Spleen (tissue), 11 donors: ENCODE data around the gene RAP2A. TPM values are rescaled to one million over a fixed set of nuclear protein-coding genes. Genes with fewer than 3 reads are reported as not detected.

Experiments used
- DNase-seq: peaks from one replicate; pipeline ENCODE4 v3.0.0-alpha.2; 2020
- H3K27ac ChIP-seq, 8 donors: fragments of 200-600 bp; sonication (generic) in 7 of 8; 1 replicate in 4 of 8; 2 replicates in 4 of 8; pipeline versions ENCODE4 v1.5.0 to v1.8.0; 2016 to 2021; ENCODE audit warnings: inconsistent platforms in 4 of 8, mild to moderate bottlenecking in 4 of 8, moderate library complexity in 1 of 8
- H3K27me3 ChIP-seq, 7 donors: fragments of 200-600 bp; sonication (generic) in 6 of 7; replicated peaks in 1 of 7; 1 replicate in 4 of 7; 2 replicates in 3 of 7; pipeline versions ENCODE4 v1.5.0 to v1.8.0; 2016 to 2021; ENCODE audit warnings: inconsistent platforms in 3 of 7, mild to moderate bottlenecking in 1 of 7
- H3K36me3 ChIP-seq, 6 donors: fragments of 200-600 bp; sonication (generic) in 5 of 6; 1 replicate in 4 of 6; 2 replicates in 2 of 6; pipeline versions ENCODE4 v1.5.0 to v1.8.0; 2016 to 2021; ENCODE audit warnings: inconsistent platforms in 2 of 6
- H3K4me1 ChIP-seq, 6 donors: fragments of 200-600 bp; sonication (generic) in 5 of 6; 1 replicate in 3 of 6; 2 replicates in 3 of 6; pipeline versions ENCODE4 v1.5.0 to v1.8.0; 2016 to 2021; ENCODE audit warnings: inconsistent platforms in 3 of 6
- H3K4me3 ChIP-seq, 8 donors: fragments of 200-600 bp; sonication (generic) in 7 of 8; 1 replicate in 4 of 8; 2 replicates in 4 of 8; pipeline versions ENCODE4 v1.5.0 to v1.8.0; 2016 to 2021; ENCODE audit warnings: inconsistent platforms in 4 of 8, mild to moderate bottlenecking in 4 of 8, moderate library complexity in 2 of 8
- H3K9me3 ChIP-seq, 8 donors: fragments of 200-600 bp; sonication (generic) in 7 of 8; 1 replicate in 4 of 8; 2 replicates in 4 of 8; pipeline versions ENCODE4 v1.5.0 to v1.8.0; 2016 to 2021; ENCODE audit warnings: inconsistent platforms in 4 of 8
- POLR2A ChIP-seq, 3 donors: fragments of 450-650 bp; IDR thresholded peaks; one replicate each; pipeline ENCODE4 v1.5.1; 2017; ENCODE audit warnings: antibody characterized with exemption in 3 of 3, mild to moderate bottlenecking in 1 of 3
- POLR2AphosphoS5 ChIP-seq, 3 donors: sonication (generic); formaldehyde crosslinking; IDR thresholded peaks; one replicate each; pipeline ENCODE4 v1.5.1; 2017; ENCODE audit warnings: antibody characterized with exemption in 3 of 3
- WGBS, 5 donors: extraction: QIAGEN DNeasy Blood & Tissue Kit in 3 of 5; methylation state at CpG; one replicate each; pipeline versions ENCODE4 v1.1.5 to v1.1.7; 2013 to 2018; 5-methylcytosine and 5-hydroxymethylcytosine counted together
- intact Hi-C: fragments of 100-400 bp; cut with DNase I; formaldehyde crosslinking; loops from one replicate; pipeline ENCODE4 v1.15.0; 2023; ENCODE audit warnings: low total_unique reads
- polyA plus RNA-seq, 3 donors: library from polyadenylated mRNA; stranded (reverse); fragments of 200-250 nt; gene quantifications; one replicate each; pipeline ENCODE4 v1.2.1, GENCODE V29; 2013
- total RNA-seq, 7 donors: library from RNA; depleted of rRNA in 3 of 7; stranded (reverse); fragments of >200 nt in 3 of 7; fragmentation: NEBNext Ultra II Directional in 4 of 7; extraction: Animal tissue kit (Norgen Biotek cat#: 25700) in 4 of 7; gene quantifications; one replicate each; pipeline versions ENCODE4 v1.1.0 to v1.2.1, GENCODE V29; 2016 to 2021
- TF ChIP-seq, protein P1 (sequence below), 11 experiments: fragments of 200-600 bp in 7 of 11; fragments of 450-650 bp in 4 of 11; sonication (generic) in 4 of 11; IDR thresholded peaks in 8 of 11; conservative IDR thresholded peaks in 3 of 11; 1 replicate in 7 of 11; 2 replicates in 4 of 11; pipeline versions ENCODE4 v1.4.0 to v1.8.0; 2016 to 2021; ENCODE audit warnings: antibody characterized with exemption in 11 of 11, inconsistent platforms in 4 of 11, mild to moderate bottlenecking in 1 of 11
- donor health status: healthy with polysubstance abuse.
- donor health status: DM: no; HTN: no; CAD: no; lungs with moderate emphysema.
- donor health status: DM: no; HTN: no; CAD: no.
- donor health status: Bipolar disorder and iron deficiency.
- donor health status: healthy.
- donor health status: DM: no; HTN: no; CAD: no.
- donor health status: DM: yes; HTN: yes; CAD: no.

The RAP2A gene
- total and polyA plus RNA-seq, 10 donors: 5.2 to 39.0 (median 29.8) TPM

DNA sequence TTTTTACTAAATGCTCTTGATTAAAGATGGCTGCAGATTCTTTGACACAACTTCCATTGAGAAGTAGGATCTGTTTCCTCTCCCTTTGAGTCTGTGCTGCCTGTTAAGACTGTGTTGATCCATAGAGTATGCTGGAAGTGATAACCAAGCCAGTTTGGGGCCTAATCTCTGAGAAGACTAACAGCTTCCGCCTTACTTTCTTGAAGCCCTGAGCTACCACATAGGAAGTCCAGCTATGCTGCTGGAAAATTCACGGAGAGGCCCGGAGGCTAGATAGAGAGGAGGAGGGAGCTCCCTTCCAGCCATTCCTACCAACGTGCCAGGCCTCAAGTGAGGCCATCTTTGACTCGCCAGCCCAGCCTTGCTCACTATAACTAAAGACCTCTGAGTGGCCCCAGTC lies 12.5 kb downstream of the RAP2A start:
- intact Hi-C loops: no loop called here

DNA sequence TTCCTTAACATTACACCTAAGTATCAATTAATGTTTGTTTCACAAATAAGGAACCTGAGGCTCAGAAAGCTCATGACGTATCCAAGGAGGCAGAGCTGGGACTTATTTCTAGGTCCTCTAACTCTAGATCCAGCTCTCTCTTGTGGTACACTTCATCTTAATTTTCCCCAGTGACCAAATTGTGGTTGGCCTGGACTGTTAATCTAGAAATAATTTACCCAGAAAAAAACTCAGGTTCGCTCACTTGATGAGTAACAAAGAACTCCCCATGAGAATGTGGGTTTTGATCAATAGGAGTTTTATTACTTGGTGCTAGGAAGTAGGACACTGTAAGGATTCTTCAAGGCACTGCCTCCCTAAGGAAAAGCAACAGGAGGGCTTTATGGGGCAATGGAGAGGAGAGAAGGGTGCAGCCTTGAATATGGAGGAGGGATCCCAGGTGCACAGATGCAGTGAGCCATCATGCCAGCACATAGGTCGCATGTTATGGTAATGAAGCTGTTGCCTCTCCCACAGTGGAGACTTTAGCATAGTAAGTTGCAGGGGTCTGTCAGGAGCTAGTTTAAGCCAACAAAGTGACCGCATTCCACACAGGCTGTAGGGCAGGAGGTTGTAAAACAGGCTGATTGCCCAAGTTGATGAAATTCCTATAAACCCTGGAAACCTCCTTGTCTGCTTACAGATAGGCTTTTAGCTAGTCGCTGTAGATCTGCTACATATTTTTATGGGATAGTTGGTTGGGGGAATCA lies 14.7 kb downstream of the RAP2A start:
- Histone ChIP-seq H3K4me3 (no peak overlapping the region), H3K27ac (no peak overlapping the region), H3K4me1 (peaks cover 0 to 15% (median 1%) of the 10 kb centered on the region in 6 donors), H3K9me3 (peaks cover 0 to 6% (median 3%) of the 10 kb centered on the region in 8 donors), H3K27me3 (no peaks in the 10 kb centered on the region), H3K36me3 (peaks cover 0 to 19% (median 0%) of the 10 kb centered on the region in 6 donors)
- WGBS, 5 donors: 92 to 97% (median 94%) methylated on average over 5 of the region's 5 CpGs
- DNase-seq: no peak
- TF ChIP-seq, protein P1, sequence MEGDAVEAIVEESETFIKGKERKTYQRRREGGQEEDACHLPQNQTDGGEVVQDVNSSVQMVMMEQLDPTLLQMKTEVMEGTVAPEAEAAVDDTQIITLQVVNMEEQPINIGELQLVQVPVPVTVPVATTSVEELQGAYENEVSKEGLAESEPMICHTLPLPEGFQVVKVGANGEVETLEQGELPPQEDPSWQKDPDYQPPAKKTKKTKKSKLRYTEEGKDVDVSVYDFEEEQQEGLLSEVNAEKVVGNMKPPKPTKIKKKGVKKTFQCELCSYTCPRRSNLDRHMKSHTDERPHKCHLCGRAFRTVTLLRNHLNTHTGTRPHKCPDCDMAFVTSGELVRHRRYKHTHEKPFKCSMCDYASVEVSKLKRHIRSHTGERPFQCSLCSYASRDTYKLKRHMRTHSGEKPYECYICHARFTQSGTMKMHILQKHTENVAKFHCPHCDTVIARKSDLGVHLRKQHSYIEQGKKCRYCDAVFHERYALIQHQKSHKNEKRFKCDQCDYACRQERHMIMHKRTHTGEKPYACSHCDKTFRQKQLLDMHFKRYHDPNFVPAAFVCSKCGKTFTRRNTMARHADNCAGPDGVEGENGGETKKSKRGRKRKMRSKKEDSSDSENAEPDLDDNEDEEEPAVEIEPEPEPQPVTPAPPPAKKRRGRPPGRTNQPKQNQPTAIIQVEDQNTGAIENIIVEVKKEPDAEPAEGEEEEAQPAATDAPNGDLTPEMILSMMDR (IDR thresholded peaks at IDR 0.05 in 8 of 11, conservative IDR thresholded peaks at IDR 0.05 in 3 of 11): no peak
- TF ChIP-seq POLR2A (IDR thresholded peaks at IDR 0.05): no peak
- TF ChIP-seq POLR2AphosphoS5 (IDR thresholded peaks at IDR 0.05): no peak
- intact Hi-C loops: no loop called here

More for the DNA sequence above, 12.5 kb downstream of the RAP2A start:
- Histone ChIP-seq H3K4me3 (no peak overlapping the region), H3K36me3 (peaks cover 0 to 24% (median 0%) of the 10 kb centered on the region in 6 donors), H3K4me1 (peaks cover 0 to 22% (median 3%) of the 10 kb centered on the region in 6 donors), H3K27ac (no peak overlapping the region), H3K9me3 (no peaks in the 10 kb centered on the region), H3K27me3 (no peaks in the 10 kb centered on the region)
- WGBS, 5 donors: 92 to 97% (median 93%) methylated on average over 5 of the region's 5 CpGs
- TF ChIP-seq, protein P1 (IDR thresholded peaks at IDR 0.05 in 8 of 11, conservative IDR thresholded peaks at IDR 0.05 in 3 of 11): no peak
- TF ChIP-seq POLR2A (IDR thresholded peaks at IDR 0.05): no peak
- TF ChIP-seq POLR2AphosphoS5 (IDR thresholded peaks at IDR 0.05): no peak
- no peak for DNase-seq

DNA sequence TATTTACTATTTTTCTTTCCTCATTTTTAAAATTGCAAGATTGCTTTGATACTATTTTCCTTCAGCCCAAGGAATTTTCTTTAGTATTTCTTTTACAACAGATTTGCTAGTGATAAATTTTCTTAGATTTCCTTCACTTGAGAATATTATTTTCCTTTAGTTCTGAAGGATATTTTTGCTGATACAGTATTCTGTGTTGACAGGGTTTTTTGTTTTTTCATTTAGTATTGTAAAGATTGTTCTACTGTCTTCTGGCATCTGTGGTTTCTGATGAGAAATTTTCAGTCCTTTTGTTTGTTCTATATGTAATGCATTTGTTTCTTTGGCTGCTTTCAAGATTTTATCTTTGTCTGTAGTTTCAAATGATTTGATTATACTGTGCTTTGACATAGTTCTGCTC lies 20.7 kb downstream of the RAP2A start:
- H3K4me3 ChIP-seq: no peak overlapping the region
- DNase-seq: no peak
- peaks cover 0 to 26% (median 22%) of the 10 kb centered on the region in 8 donors for H3K9me3 ChIP-seq
- H3K27me3 ChIP-seq: no peaks in the 10 kb centered on the region
- intact Hi-C loops: no loop called here
- no peak overlapping the region for H3K27ac ChIP-seq
- TF ChIP-seq POLR2AphosphoS5 (IDR thresholded peaks at IDR 0.05) (no peak), POLR2A (IDR thresholded peaks at IDR 0.05) (no peak)
- TF ChIP-seq, protein P1 (IDR thresholded peaks at IDR 0.05 in 8 of 11, conservative IDR thresholded peaks at IDR 0.05 in 3 of 11): no peak
- peaks cover 0 to 29% (median 4%) of the 10 kb centered on the region in 6 donors for H3K4me1 ChIP-seq
- peaks cover 0 to 10% (median 0%) of the 10 kb centered on the region in 6 donors for H3K36me3 ChIP-seq

DNA sequence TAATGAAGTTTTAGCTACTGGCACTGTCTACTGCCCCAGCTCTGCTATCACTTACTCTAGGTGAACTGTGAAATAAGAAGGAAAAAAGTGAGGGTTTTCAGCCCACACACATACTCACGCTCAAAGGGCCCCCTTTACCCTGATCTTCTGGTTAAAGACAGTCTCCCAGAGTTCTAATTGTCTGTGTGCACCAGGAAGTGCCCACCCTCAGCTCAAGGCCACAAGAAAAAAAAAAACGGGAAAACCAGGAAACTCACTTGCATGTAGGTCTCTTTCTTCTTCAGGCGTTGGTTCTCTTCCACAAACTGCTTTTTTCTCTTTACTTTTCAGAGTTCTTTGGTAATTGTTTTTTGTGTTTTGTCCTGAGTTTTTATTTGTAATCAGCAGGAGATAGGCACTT lies 22.1 kb downstream of the RAP2A start:
- TF ChIP-seq POLR2A (IDR thresholded peaks at IDR 0.05) (no peak), POLR2AphosphoS5 (IDR thresholded peaks at IDR 0.05) (no peak)
- TF ChIP-seq, protein P1 (IDR thresholded peaks at IDR 0.05 in 8 of 11, conservative IDR thresholded peaks at IDR 0.05 in 3 of 11): no peak
- Histone ChIP-seq H3K4me3 (no peak overlapping the region), H3K4me1 (peaks cover 6 to 35% (median 16%) of the 10 kb centered on the region in 6 donors), H3K36me3 (peaks cover 0 to 10% (median 0%) of the 10 kb centered on the region in 6 donors), H3K27me3 (no peaks in the 10 kb centered on the region), H3K27ac (peak overlapping the region; percentile 1 to 62 (median 36)), H3K9me3 (peaks cover 0 to 26% (median 22%) of the 10 kb centered on the region in 8 donors)
- WGBS, 5 donors: 59 to 69% (median 59%) methylated on average over 3 of the region's 3 CpGs
- intact Hi-C loops: no loop called here
- no peak for DNase-seq
